Left colon (tissue), 2 donors: ENCODE data around the gene MAPK8IP3. TPM values are rescaled to one million over a fixed set of nuclear protein-coding genes. Genes with fewer than 3 reads are reported as not detected.
"Not testable (repeated sequence)": the region's sequence is repeated elsewhere in the genome, so short reads cannot be mapped to it uniquely, and the experiment has no call there.

ENCODE experiments used
- ATAC-seq: fragments of 200-7000 bp; cut with Tn5 transposase; one replicate; pipeline ENCODE4 v1.9.1; 2020; ENCODE audit warnings: mild to moderate bottlenecking, moderate library complexity
- DNase-seq, 2 donors: peaks; one replicate each; pipeline ENCODE4 v3.0.0-alpha.2; 2020
- intact Hi-C, 2 donors: fragments of 100-400 bp; cut with DNase I in 1 of 2; cut with micrococcal nuclease in 1 of 2; formaldehyde crosslinking; loops; one replicate each; pipeline versions ENCODE4 v1.11.2 to v1.14.0; 2022; cut with DNase I, micrococcal nuclease
- total RNA-seq, 2 donors: library from RNA; stranded (reverse); fragmentation: NEBNext Ultra II Directional; extraction: Animal tissue kit (Norgen Biotek cat#: 25700); gene quantifications; one replicate each; pipeline ENCODE4 v1.2.1, GENCODE V29; 2021
- donor health status: DM: no; HTN: no; CAD: no.
- donor health status: DM: yes; HTN: yes; CAD: no.

The MAPK8IP3 gene
- total RNA-seq, 2 donors from 2014 or later, result 55.2 to 79.0 TPM

DNA sequence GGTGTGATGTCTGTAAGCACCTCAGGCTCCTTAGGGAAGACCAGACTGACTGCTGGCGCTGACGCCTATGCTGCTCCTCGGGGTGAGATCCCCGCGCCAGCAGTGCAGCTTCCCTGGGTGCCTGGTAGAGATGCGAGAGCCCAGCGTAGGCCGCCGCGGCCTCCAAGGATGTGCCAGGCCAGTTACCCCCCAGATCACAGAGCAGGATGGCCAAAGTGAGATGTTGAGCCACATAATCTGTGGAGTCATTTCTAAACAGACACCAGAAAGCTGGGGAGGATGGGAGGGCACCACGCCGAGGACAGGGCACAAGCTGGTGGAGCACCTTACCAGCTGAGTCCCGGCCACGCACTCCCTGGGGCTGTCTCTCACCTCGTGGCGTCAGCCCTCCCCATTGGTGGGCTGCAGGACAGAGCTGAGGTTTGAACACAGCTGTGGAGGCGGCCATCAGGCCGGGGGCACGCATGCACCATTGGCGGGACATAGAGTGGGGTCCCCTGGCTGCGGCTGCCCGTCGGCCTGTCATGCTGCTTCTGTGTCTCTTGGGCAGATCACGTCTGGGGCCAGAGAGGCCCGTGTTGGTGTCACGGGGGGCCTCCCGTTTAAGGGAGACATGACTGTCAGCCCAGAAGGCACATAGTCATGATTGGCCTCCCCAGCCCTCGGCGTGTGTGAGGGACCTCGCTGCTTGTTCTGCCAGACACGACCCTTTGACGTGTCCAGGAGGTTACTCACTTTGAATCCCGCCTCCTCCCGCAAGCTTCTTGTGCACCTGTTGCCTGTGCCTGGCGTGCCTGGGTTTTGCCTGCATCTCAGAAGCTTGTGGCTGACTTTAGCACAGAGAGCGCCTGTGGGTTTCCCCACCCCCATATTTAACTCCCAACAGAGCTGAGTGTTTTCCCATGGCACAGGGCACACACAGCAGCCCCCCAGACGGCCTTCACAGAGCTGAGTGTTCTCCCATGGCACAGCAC, 21.9 kb downstream of the MAPK8IP3 start:
- no peak for ATAC-seq
- intact Hi-C loops, result no loop called here

DNA sequence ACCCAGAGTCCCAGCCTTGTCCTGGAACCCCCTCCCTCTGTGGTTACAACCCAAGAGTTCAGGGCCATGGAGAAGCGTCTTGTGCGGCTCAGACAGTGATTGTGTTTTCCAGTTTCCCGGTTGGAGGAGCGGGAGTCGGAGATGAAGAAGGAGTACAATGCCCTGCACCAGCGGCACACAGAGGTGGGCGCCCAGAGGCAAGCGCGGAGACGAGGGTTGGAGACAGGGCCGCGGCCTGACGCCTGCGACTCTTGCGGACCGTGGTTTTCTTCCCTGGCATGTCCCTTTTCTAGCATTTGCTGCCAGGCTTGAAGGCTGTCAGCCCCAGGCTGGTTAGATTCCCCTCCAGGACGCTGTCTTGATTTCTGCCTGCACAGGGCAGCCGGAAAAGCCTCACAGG, 23.0 kb downstream of the MAPK8IP3 start:
- DNase-seq (no peak), ATAC-seq (no peak)
- intact Hi-C loops, result no loop called here

More for the DNA sequence above, 21.9 kb downstream of the MAPK8IP3 start:
- no peak for DNase-seq

- ATAC-seq, result no peak
- DNase-seq, result no peak
- intact Hi-C loops, result no loop called here
These were observed 23.4 kb downstream of the MAPK8IP3 start for GRCh38 chr16:1729445-1729844.

GRCh38 chr16:1731073-1731472, 25.1 kb downstream of the MAPK8IP3 start:
- no peak for ATAC-seq

GRCh38 chr16:1731603-1732002, 25.6 kb downstream of the MAPK8IP3 start:
- no peak for ATAC-seq
- intact Hi-C loops, result no loop called here

More at GRCh38 chr16:1731073-1731472, 25.1 kb downstream of the MAPK8IP3 start:
- intact Hi-C loops, result no loop called here
- no peak for DNase-seq

GRCh38 chr16:1732071-1732470, 26.1 kb downstream of the MAPK8IP3 start:
- intact Hi-C loops, result no loop called here
- ATAC-seq (no peak), DNase-seq (no peak)

More at GRCh38 chr16:1731603-1732002, 25.6 kb downstream of the MAPK8IP3 start:
- DNase-seq, result no peak

GRCh38 chr16:1732551-1732987, 26.6 kb downstream of the MAPK8IP3 start:
- DNase-seq, ATAC-seq, intact Hi-C loops: not testable (repeated sequence)

GRCh38 chr16:1734123-1734522, 28.1 kb downstream of the MAPK8IP3 start:
- DNase-seq (no peak), ATAC-seq (no peak)

DNA sequence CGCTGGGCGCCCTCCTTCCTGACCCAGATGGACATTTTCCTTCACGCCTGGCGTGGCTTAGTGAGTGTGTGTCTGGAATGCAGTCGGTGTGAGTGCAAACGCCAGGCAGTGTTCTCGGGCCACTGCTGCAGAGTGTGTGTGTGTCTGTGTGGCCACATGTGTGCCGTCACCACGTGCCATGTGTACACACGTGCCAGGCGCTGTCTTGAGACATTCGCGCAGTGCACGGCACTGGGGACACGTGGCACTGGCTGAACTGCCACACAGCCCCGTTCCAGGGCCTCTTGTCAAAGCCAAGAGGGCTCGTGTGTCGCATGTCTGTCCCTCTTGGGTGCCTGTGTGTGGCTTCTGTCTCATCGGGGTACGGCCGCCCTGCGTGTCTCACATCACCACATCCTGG, 28.8 kb downstream of the MAPK8IP3 start:
- intact Hi-C loops, result no loop called here
- no peak for DNase-seq
- ATAC-seq, result no peak

More at GRCh38 chr16:1734123-1734522, 28.1 kb downstream of the MAPK8IP3 start:
- intact Hi-C loops, result no loop called here

DNA sequence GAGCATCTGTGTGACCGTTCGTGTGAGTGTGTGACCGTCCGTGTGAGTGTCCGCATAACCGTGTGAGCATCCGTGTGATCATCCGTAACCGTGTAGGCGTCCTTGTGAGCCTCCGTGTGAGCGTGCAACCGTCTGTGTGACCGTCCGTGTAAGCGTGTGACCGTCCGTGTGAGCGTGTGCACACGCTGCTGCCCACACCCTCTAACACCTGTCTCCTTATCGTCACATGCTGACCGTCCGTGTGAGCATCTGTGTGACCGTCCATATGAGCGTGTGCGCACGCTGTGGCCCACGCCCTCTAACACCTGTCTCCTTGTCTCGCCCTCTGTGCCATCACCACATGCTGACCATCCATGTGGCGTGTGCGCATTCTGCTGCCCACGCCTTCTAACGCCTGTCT, 34.2 kb downstream of the MAPK8IP3 start:
- ATAC-seq (no peak), DNase-seq (no peak)
- intact Hi-C loops, result no loop called here

DNA sequence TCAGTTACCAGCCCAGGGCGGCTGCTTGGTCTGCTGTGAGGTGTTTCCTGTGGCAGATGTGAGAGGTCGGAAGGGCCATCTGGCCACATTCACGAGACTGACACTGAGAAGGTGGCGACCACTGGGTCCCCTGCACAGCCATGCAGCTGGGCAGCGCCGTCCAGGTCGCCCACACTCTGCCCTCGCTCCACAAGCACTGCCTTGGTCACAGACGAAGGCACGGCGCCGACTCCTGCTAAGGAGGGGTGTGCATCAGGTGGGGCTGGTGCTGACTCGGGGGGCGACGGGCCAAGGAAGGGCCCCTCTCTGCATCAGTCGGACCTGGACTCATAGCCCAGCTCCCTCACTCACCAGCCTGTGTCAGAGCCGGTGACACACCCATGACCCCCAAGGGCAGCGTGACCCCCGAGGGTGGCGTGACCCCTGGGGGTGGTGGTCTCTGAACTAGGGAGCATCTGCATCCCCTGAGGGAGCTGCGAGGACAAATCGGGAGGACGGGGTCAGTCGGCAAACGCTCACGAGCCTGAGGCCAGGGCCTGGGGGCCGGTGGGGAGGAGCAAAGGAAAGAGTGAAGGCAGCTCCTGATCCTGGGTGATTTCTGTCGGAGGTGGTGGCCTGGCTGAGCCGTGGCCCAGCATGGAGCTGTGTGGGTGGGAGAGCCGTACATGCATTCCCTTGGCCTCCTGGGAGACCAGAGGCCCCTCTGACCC, 34.9 kb downstream of the MAPK8IP3 start:
- intact Hi-C loops, result no loop called here
- ATAC-seq (no peak), DNase-seq (no peak)

GRCh38 chr16:1741553-1742165, 35.7 kb downstream of the MAPK8IP3 start:
- ATAC-seq (no peak), DNase-seq (no peak)
- intact Hi-C loops, result no loop called here

- intact Hi-C loops, result no loop called here
- DNase-seq (no peak), ATAC-seq (no peak)
These were observed 37.7 kb downstream of the MAPK8IP3 start for GRCh38 chr16:1743376-1744337.

DNA sequence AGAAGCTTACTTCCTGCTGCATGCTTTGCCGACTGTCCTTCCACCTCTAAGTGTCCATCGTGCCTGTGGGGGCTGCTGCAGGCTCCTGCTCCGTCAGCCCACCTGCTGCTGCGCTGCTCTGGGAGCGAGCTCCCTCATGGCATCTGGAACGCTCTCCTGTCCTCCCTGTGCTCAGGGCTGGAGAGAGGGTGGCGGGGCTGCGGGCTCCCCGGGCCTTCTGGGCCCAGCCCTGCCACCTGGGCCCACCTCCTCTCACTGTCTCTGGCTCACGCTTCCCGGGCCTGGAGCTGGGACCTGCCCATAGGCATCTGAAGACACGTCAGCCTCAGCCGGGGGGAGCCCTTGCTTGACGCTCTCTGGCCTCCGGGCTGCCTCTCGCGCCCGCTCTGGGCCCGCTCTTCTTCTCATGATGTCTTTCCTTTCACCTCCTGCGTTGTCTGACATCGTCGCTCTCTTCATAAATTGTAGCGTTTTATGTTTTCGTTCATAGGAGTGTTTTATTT, 38.4 kb downstream of the MAPK8IP3 start:
- DNase-seq, result no peak
- intact Hi-C loops, result no loop called here
- ATAC-seq, result no peak

DNA sequence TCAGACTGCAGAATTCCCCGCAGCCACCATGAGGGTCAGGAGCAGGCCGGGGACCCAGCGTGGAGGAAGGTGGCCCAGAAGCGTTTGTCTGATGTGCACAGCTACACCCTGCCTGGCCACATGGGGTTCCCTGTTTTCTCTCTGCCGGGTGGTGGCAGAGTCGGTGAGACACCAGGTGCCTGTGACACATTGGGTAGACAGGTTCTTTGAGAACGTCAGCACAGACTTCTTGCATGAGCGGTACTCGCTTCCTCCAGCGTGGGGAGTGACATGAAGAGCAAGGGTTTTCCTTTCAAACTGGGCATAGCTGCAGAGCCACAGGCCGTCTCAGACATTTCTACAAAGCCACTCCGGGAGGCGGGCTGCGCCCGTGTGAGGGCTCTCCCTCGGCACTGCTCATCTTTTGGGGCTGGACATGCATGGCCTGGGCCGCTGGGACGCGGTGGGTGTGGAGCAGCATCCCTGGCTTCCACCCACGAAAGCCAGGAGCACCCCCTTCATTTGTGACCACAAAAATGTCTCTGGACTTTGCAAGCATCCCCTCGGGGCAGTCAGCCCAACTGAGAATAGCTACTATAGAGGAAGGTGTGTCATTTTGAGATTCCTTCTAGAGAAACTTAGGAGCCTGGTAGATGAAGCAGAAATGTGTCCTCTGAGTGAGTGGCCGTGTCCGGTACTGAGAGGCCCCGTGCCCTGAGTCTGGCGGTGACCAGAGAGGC, 39.3 kb downstream of the MAPK8IP3 start:
- DNase-seq (no peak), ATAC-seq (no peak)
- intact Hi-C loops, result no loop called here

- no peak for ATAC-seq
- intact Hi-C loops, result no loop called here
- no peak for DNase-seq
These were observed 40.1 kb downstream of the MAPK8IP3 start for GRCh38 chr16:1745900-1746692.
